Amygdala (tissue), 56 donors: ENCODE measurements around the gene GPR161.

Experiments
- DNase-seq, 56 donors: peaks; one replicate each; lab custom pipeline; 2025; lab: John Stamatoyannopoulos, UW

GPR161 gene

DNA sequence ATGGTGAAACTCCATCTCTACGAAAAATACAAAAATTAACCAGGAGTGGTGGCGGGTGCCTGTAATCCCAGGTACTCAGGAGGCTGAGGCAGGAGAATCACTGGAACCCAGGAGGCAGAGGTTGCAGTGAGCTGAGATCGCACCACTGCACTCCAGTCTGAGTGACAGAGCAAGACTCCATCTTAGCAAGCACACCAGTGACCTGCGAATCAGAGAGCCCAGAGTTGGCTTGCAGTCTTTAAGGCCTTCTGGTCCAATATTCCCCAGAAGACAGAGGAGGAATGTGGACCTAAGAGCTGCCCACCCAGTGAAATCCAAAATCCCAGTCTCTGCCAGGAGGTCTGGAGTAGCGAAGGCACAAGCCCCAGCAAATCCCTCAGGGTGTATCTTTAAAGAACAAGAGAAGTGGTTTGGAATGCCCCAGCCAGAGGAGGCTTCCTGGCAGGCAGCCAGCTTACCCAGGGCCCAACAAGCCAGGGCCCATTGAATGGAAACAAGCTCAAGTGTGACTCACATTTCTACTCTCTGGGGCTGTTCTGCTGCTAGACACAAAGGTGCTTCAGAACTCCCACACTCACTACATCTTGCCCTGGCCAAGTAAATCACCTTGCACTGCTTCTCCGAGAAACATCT, 23.9 kb downstream of the GPR161 start:
- peak in 8 of 56 donors; percentile 11 to 31 (median 23) for DNase-seq

- DNase-seq = no peak
These were observed 25.7 kb downstream of the GPR161 start for GRCh38 chr1:168110896-168111545.

DNA sequence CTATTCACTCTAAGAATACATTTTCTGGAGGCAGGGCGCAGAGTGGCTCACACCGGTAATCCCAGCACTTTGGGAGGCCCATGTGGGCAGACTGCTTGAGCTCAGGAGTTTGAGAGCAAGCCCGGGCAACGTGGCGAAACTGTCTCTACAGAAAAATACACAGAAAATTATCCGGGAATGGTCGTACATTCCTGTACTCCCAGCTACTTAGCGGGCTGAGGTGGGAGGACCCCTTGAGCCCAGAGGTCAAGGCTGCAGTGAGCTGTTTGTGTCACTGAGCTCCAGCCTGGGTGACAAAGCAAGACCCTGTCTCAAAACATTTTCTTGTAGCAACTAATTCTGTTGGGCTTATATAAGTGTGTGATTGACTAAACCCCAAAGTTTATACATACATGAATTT, 30.5 kb downstream of the GPR161 start:
- no peak for DNase-seq

DNA sequence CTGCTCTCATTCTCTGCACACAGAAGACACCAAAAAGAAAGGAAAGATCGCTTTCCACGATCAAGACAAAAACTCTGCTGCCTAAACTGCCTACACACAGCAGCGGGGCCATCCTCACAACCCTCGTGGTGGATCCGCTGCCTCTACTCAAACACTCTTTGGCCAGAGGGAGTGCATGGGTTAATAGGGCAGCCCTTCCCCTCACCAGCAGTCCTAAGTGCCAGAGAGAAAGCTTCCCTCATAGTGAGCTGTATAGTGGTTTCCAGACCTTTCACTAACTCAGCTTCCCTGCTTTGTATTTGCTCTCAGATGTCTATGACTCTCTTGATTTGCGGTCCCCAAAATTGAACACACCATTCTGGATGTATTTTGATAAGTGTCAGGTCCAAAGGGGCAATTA, 30.9 kb downstream of the GPR161 start:
- DNase-seq = no peak

GRCh38 chr1:168104535-168104934, 32.2 kb downstream of the GPR161 start:
- no peak for DNase-seq

DNA sequence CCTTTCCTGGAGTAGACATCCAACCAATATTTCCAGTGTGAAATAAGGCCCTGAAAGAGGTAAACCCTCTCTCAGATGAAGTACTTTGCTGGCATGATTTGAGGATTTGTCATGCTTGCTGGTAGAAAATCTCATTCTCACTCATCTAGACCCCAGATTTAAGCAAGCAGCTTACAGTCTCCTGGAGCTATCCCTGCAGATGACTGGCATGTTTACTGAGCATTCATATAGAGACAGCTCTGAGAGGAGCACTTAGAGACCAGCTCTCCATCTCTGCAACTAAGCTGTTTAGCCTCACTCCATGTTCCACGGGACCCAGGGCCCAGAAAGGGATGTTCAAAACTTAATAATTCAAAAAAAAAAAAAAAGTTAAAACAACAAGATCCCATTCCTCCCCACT, 34.2 kb downstream of the GPR161 start:
- DNase-seq = no peak

DNA sequence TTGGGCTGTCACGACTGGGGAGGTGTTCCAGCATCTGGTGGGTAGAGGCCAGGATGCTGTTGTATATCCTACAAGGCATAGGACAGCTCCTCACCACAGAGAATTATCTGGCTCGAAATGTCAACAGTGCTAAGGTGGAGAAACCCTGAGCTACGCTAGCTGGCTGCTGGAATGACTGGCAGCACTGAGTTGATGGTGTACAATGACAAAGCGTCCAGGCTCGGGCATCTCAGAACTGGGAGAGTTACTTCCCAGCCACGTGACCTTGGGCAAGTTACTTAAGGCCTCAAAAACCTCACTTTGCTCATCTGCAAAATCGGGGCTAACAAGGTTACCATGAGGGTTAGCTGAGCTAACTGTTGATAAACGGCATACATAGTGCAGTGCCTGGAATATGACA, 35.4 kb downstream of the GPR161 start:
- no peak for DNase-seq

DNA sequence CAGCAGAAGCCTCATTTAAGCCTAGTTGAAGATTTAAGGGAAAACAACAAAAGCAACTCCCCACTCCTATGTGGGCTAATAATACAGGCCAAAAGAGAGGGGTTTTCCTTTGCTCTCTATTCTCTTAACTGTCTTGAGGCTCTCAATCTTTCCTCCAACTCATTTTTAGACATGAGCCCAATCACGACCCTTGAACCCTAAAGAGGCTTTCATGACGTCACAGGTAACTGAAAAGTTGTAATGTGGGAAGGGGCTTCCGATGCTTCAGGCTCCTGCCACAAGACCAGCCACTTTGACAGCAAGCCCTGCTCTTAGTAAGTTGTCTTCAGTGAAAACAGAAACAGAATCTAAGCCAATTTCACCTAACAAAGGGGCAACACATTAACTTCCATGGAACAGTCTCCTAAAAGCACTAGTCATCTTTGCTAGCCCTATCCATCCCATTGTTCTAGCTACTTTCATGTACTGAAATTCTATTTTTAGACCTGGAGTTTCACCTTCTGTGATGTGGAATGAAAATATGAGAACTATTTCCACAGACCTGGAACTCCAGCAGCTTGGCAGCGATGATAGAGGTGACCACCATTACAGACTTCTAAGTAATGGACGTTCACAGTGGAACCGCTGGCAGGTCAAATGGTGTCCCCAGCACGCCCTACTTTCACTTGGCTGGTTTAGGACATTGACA, 36.3 kb downstream of the GPR161 start:
- no peak for DNase-seq

GRCh38 chr1:168099337-168099801, 37.4 kb downstream of the GPR161 start:
- DNase-seq = no peak

DNA sequence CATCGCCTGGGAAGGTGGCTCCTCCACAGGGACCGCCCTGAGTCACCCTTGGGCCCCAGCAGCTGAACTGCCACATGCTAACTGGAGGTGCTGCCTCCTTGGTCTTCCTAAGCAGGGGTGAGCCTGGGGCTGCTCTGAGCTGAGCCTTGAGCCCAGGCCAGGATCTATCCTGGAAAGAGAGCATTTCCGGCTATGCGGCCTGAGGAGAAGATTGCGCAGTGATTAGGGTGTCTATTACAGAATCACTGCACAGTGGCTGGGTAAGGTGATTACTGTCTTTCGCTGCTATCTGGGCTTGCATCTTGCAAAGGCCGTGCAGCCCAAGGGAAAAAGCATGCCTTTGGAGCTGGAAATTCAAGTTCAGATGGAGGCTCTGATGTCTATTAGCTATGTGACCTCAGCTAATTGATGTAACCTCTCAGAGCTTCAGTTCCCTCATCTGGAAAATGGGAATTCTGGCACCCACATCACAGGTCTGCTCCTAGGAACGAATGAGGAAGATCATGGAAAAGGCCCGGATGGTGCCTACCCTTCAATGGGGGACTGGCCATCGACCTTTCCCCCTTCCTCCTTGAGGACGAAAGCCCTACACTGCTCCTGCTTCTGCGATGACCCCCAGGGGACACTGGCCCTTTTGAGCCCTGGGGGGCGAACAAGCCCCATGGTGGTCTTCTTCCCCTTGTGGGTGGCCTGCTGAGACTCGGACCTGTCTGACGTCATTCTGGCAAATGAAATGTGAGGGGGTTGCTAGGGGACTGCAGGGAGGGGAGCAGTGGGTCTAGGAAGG, 38.0 kb downstream of the GPR161 start:
- no peak for DNase-seq

DNA sequence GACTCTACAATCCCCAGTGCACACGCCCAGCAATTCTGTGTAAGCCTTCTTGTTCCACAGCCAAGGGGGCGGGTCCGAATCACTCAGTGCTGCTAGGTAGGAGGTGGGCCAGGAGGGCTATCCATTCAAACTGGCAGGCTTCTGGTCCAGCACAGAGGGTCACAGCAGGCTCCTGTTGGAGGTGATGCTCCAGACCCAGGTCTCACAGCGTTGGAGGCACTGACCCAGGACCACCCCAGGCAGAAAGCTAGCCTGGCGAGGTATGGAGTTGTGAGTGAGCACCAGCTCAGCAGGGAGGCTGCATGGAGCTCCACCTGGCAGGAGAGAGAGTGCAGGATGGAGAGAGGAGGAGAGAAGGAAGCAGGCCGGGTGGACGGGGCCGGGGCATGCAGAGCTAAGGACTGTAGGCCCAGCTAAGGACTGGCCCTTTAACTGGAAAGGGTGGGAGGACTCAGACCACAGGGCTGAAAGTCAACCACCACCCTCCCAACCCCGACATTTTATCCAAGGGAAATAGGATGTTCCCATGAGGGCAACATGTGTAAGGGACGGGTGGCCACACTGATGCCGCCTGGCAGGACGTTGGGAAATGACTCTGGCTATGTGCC, 38.7 kb downstream of the GPR161 start:
- no peak for DNase-seq

GRCh38 chr1:168096296-168097165, 40.2 kb downstream of the GPR161 start:
- no peak for DNase-seq

DNA sequence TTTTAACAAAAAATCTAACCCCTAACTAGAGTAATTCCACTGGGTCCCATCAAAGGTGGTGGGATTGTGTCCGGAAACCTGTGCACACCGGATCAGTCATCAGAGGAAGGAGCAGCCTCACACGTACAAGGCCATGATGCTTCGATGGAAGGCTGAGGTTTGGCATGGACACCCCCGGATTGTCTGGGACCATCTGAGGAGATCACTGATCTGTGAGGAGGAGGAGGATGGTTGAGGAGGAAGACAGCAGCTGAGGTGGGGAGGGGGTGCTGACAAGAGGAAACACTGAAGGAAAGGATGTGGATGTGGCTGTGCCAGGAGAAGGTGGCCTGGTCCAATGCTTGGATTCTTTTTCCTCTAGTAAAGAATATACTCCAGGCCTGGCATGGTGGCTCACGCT, 41.3 kb downstream of the GPR161 start:
- no peak for DNase-seq

DNA sequence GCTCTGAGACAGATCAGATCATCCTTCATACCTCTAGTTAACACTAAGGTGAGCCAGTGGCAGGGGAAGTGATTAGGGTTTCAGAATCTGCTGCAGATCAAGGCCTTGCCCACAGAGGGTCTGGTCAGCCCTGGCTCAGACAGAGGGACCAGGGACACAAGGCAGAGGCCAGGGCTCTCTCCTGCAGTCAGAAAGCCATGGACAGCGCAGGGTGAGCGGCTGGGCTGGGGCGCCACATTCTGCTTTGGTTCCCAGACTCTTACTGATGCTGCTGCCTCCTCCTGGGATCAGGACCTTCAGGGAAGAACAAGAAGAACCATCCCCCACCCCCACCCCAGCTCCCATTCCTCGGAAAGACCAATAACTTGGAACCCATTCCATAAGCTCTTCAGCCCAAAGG, 43.1 kb downstream of the GPR161 start:
- no peak for DNase-seq

DNA sequence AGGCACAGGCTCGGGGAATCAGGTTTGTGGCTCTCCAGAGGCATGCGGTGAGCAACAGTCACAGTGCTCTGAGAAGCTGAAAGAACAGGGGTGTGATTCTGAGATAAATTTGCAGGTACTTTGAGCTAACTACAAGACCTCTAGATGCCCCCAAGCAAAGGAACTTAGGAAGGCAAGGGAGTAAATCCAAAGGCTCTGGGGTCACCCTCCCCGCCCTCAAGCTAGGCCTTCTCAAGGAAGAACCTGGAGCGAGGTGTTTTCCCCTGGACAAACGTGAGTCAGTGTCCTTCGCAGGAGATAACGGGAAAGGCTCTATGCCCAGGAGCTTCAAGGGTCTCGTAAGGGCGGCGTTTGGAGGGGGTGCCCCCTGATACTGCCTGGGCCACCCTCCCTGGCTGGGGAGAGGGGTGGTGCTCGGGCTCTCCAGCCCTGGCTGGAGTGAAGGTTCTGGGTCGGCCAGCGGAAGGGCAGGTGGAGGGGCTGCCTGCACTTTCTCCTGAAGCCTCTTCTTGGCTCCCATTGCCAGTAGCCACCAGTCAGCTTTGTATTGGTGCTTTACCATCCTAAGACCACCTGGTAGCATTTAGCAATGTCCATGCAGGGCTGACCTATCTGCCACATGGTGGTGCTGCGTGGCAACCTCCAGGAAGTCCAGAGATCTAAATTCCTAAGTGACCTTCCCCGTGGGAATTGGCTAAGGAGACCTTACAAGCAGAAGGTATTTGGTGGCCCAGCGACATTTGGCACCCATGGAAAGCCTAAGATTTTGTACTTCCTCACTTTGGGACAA, 44.0 kb downstream of the GPR161 start:
- DNase-seq = no peak

- no peak for DNase-seq
These were observed 44.8 kb downstream of the GPR161 start for GRCh38 chr1:168091720-168092550.

- DNase-seq = no peak
These were observed 45.7 kb downstream of the GPR161 start for GRCh38 chr1:168091063-168091462.

DNA sequence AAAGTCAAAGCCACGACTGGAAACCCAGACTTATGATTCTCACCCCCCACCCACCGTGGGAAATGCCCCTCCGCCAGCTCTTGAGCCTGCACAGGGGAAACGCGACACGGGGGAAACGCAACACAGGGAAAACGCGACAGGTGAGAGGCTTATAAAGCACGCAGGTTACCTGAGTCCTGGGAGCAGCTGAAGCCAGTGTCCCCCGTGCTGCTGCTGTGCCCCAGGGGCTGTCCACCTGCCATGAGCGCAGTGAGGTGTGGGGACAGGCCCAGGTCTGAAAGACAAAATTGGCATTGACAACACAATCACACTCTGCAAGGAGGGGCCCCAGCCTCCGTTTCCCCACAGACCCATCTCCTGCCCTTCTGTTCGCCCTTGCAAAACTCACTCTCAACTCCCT, 46.3 kb downstream of the GPR161 start:
- DNase-seq = no peak
